DMS 273 (cell line): ENCODE results near the gene SSRP1.
A peak's percentile ranks its signal among the peaks of the same experiment; 100 is the strongest.
"Not testable (repeated sequence)": the region's sequence is repeated elsewhere in the genome, so short reads cannot be mapped to it uniquely, and the experiment has no call there.

ENCODE experiments used
- DNase-seq: peaks from one replicate; lab custom pipeline; 2025; ENCODE audit not compliant: unreplicated experiment; lab: John Stamatoyannopoulos, UW

The SSRP1 gene

DNA sequence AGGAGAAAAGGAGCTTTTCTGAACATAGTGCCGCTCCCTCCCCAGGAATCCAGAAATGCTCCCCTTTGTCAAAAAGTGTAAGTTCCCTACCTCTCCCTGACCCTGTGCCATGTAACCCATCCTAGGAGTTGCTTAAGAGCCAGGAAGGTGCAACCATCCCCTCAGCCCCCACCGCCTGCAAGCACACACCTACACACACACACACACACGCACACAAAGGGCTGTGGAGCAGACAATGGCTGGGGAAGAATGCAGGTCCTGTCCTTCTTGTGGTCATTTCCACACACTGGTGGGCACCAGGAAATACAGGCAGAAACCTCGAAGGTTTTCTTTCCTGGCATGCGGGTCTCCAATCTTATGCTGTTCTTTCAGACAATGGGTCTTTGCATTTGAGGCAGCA is 3.6 kb upstream of the SSRP1 start:
- DNase-seq = no peak

DNA sequence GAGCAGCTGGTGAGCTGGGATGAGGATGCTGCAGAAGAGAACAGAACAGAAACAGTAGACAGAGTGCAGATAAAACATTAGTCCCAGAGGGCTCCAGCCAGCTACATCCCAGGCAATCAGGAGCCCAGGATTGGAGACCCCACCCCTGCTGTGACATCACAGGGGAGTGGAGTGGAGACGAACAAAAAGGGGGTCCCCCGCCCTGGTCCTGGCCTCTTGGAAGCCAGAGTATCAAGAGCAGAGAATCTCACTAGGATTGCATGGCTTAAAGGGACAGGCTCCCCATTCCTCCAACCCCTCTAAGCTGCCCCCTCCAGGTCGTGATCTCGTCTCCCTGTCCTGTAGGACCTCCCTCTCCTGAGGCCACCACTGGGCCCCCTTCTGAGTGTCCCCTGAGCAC is 2.5 kb upstream of the SSRP1 start, which contains the start of gene P2RX3:
TSS of gene P2RX3 (plus strand) at position 211 of the 400 bp plus-strand sequence. CDS start 199 bp downstream, outside the sequence.
- DNase-seq = no peak

DNA sequence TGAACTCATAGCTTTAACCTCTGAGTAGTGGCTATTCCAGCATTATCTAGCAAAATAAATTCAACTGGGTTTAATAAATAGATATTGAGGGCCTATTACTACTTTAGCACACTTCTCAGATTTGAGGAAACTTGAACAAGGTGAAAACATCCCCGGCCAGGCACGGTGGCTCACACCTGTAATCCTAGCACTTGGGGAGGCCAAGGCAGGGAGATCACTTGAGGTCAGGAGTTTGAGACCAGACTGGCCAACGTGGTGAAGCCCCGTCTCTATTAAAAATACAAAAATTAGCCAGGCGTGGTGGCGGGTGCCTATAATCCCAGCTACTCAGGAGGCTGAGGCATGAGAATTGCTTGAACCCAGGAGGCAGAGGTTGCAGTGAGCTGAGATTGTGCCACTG is 1.2 kb upstream of the SSRP1 start:
- not testable (repeated sequence) for DNase-seq

DNA sequence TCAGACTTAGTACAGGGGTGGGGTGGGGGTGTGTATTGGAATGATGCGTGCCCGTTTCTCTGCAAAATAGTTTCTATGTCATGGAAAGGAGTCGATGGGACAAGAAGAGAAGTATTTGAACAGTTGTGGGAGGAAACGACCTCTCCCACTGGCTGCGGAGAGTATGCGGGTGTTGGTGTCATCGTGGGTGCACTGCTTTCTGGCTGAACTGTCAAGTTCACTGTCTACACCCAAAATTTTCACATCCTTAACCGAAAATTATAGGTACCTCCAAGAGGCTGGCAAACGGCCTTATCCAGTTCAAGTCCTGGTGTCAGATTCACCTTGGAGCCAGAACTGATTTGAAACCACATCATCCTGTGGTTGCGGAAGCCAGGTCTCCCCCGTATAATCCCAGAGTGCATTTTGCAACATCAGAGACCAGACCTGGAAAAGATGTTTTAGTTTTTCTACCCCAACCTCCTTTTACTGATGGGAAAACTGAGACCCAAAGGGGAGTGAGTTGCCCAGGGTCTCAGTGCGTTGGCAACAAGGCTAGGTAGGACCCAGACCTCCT is 497 bp upstream of the SSRP1 start:
- DNase-seq = no peak

DNA sequence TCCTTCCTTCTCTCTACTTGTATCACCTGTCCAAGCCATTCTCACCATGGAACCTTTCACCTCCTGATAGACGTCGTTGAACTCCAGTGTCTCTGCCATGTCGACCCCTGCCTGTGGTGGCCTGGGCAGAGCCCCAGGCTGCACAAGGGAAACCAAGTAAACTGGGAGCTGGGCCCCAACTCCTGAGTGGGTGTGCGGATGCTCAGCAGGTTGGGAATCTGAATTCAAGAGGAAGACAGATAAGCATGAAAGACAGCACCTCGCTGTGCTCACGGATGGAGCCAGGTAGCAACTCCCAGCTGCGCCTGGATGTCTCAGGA is 709 bp downstream of the SSRP1 start:
- no peak for DNase-seq

DNA sequence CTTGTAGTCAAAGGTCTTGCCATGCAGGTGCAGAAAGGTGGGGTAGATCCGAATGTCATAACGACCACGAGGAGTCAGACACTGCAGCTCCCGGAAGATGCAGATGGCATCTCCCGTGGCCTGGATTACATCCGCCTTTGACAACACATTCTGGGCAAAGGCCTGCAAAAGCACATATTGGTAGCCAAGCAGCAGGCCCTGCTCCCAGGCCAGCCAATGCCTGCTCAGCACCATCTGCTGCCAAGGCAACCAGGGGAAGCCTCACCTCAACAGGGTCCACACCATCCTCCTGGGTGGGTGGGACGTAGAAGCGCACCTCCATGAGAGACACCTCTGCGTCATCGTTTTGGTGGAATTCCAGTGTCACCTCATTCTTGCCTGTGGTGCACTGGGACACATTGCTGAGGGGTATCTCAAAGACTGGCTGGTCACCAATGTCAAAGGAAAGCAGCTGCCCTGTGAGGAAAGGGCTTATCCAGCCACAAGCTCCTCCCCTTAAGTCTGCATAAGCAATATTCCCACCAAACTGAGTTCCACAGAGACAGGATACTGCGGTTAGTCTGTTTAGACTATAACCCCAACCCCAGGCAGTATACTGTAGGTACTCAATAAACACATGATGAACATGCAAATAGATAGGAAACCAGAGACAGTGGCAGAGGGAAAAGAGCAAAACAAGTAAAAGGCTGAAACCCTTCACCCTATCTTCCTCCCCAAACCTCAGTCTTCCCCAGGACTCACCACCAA is 2.8 kb downstream of the SSRP1 start:
- no peak for DNase-seq

DNA sequence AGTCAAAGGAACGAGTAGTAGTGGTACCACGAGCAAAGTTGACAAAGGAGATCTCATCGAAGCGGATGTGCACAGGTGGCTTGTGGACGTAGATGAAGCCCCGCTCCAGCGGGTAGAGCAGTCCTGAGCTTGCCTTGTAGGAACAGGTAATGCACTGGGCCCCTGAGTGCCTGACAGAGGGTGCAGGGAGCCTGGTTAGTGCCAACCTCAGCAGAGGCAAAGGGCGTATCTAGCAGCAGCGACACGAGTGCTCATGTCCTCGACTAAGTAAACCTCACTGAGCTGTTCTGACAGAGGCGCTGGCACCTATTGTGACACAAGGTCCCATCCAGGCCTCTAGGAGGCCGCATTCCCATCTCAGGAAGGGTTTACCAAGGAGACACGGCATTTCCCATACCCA is 4.0 kb downstream of the SSRP1 start:
- DNase-seq = no peak

DNA sequence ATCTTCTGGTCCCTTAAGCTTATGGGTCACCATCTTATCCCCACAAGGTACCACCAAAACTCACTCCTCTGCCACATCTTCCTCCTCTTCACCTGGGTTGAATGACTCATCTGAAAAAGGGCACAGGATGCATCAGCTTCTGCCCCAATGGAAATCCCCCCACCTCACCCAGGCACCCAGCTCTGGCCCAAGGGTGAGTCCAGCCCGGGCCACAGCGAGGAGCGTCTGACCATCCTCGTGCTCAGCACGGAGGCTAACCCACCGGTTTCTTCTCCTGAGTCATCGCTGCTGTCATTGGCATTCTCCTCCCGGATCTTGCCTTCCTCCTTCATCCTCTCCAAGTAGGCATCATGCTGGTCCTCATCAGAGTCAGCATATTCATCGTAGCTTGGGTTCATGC is 5.7 kb downstream of the SSRP1 start:
- no peak for DNase-seq

DNA sequence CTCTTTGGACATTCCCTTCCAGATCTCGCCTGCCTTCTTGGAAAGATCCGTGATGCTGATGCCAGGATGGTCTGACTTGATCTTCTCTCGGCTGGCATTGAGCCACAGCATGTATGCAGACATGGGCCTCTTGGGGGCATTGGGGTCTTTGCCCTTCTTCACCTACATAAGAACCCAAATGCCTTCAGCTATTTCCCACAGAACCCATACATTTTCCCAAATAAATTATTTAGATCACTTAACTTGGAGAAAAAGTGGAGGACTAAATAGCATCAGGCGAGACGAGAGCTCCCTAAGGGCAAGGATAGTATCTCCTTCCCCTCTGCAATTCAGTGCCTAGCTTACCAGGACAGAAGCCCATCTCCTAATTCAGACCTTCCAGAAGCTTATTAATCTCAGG is 8.0 kb downstream of the SSRP1 start:
- DNase-seq = no peak

DNA sequence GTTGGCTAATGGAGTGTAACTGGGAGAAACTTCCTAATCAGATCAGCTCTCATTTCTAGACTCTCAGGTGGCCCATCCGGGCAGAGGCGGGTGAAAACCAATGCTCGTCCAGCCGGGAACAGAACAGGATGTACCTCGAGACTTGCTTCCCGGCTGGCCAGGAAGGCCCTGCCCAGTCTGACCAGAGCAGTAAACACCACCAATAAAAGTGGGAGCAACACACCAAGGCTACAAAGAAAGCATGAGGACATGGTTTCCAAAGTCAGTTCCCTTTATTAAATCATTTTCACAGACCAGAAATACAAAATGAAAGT is 10.0 kb downstream of the SSRP1 start:
- no peak for DNase-seq

DNA sequence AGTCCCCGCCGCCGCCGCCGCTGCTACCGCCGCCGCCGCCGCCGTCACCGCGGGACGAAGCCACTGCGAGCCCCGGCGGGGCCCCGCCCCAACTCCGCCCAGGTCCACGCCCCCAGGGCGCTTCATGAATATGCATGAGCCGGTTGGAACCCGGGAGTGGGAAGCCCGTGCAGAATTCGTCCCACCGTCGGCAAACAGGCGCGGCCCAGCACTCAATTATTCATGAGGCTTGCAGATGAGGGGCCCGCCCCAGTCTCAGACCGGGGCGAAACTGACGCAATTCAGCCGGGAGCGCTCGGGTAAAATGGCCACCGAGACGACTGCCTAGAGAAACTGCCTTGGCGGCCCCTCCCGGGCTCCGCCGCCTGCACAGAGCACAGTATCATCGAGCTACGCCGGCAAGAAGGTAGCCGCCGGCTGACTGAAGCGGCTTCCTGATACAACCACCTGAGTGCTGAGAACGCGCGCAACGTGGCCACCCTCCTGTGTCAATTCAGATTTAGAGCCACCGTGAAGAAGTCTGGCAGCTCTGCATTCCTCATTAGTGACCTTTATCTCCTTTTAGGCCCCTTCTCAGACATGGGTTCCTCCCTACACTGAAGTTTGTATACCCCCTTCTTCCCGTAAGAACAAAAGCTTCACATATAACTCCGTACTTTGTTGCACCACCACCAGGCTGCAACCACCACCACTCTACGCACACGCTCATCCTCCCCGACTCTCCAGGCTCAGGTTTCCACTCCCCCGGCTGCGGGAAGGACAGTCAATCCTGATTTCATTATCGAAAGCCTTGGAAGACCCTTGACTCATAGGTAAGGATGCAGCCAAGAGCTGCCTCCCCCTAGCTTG is 10.6 kb downstream of the SSRP1 start, which contains the start of gene TNKS1BP1:
TSS of gene TNKS1BP1 (minus strand) at position 67 of the 849 bp plus-strand sequence. CDS start 3,067 bp downstream, outside the sequence.
- DNase-seq = peak; percentile 94

DNA sequence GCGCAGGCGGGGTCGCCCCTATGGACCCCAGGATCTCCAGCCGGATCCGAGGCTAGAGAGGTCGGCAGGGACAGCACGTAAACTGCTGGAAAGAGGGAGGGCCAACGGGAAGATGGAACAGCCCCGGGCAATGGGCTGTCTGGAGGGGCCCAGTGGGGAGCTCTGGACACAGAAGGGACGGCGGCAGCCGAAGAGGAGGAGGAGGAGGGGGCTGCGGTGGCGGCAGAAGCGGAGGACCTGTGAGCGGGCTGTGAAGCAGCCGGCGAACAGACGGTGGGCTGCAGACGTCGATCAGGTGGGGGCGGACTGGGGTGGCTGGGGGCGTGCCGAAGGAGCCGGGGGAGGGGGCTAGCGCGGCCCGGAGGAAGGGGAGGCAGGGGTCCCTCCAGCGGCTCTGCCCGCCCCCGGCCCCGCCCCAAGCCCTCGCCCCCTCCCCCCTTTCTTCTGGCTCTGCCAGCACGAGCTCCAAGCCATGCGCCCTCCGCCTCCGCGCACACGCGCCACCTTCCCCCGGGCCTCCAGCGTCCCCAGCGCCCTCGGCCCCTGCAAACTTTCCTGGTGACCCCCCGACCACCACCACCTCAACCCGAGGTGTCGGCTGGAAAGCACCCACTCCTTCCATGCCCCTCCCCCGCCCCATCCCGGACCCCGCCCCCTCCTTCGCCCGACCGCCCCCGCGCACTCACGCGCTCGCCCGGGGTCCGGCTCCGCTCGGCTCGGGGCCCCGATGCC is 11.4 kb downstream of the SSRP1 start:
- DNase-seq = peak; percentile 59

DNA sequence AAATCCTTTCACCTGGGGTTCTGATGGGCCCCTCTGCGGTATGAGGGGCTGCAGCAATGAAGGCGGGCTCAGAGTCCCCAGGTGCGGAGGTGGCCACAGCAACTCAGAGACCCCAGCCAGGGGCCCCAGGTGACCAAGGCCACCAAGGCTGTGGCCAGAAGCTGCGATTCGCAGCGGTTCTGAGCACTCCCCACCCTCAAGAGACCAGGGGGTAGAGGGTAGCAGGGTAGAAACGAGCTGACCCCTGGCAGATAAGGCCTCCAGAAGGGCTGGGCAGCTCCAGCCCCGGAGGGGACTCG is 11.9 kb downstream of the SSRP1 start:
- DNase-seq = no peak

DNA sequence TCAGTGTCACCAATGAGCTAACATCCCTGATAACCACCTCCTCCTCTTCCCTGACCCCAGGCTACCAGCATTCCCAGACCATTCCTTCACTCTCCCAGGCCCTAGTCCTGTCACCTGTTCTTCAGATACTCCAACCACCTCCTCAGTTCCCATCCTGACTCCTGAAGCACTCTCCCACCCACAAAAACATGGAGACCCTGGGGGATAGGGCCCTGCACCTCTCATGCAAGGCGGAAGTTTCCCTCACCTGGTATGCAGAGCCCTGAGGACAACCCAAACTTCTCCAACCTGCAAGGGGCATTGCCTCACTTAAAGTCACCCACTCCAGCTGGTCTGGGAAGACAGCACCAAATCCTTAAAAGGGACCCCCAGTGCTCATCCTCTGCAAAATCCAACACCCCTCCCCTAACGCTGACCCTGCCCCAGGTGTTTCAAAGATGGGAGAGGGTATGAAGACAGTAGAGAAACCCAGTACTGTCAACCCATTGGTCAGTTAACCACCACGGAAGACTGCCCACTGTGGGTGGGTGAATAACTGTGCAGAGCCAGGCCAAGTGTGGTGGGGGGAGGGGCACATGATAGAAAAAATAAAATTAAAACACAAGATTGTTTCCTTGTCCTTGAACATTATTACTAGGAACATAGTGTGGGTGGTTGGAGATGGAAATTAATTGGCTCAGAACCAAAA is 12.4 kb downstream of the SSRP1 start:
- DNase-seq = peak; percentile 10

DNA sequence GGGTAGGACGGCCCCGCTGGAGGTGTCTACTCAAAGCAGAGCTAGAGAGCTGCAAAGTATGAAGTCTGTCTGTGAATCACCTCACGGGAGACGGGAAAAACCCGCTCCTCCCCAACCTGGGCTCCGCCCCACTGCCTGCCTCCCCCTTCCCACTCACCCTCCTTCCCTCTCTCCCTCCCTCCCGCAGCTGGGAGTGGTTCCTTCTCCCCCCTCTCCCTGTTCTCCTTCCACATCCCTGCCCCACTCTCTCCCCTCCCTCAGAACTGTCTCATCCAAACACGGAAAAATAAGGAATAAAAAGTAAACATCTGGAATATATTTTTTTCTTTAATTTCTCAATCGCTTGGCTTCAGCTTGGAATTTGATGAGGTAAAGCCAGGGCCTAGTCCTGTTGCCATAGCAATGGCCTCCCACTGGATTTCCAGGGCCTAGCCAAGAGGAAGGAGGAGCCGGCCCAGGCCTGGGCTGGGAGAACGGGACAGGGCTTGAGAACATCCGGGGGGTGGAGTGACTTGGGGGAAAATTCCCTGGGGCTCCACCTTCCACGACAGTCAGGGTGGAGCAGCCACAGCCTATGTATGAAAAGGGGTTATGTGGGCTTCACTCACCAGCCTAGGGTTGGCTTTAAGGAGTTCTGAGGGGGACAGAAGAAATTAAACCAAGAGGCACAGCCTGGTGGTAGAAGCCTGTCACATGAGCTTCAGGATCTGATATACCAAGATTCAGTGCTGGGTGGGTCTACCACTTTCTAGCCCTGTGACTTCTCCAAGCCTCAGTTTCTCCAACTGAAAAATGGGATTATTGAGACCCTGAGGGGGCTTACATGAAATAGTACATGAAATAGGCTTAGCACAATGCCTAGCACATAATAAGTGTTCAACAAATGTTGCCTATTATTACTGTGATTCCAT is 13.2 kb downstream of the SSRP1 start:
- DNase-seq = peak; percentile 84

DNA sequence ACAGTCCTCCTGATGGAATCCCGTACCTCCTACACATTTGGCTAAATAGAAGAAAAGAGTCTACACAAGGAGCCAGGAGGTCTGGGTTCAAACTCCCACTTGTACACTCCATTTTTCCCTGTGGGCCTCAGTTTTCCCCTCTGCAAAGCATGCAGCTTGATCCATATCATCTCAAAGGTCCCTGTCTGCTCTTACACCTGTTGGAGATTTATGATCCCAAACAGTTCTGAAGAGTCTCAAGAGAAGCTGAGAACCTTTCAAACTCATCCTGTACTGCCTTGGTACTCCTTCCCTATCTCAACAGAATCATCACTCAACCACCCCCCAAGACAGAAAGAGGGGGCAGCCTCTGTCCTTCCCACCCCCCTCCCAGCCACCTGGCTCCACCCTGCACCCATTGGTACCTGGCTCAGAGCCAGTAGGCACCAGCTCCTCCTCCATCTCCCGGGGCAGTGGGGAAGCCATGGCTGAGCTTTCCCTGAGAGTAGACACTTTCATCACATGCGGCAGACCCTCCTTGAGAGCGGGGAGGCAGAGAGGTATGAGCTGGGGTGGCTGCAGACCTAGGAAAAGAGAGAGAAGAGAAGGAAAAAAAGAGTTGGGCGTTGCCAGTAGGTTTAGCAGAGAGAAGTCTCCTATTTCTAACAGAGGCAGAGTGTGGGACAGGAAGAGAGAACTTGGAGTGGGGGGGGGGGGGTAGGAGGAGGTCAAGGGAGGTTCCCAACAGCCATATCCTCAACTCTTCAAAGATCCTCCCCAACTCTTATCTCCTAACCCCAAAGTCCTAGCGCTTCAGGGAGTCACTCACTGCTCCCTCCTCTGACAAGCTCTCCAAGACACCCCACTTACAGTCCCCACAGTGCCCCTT is 14.1 kb downstream of the SSRP1 start:
- DNase-seq = peak; percentile 26

DNA sequence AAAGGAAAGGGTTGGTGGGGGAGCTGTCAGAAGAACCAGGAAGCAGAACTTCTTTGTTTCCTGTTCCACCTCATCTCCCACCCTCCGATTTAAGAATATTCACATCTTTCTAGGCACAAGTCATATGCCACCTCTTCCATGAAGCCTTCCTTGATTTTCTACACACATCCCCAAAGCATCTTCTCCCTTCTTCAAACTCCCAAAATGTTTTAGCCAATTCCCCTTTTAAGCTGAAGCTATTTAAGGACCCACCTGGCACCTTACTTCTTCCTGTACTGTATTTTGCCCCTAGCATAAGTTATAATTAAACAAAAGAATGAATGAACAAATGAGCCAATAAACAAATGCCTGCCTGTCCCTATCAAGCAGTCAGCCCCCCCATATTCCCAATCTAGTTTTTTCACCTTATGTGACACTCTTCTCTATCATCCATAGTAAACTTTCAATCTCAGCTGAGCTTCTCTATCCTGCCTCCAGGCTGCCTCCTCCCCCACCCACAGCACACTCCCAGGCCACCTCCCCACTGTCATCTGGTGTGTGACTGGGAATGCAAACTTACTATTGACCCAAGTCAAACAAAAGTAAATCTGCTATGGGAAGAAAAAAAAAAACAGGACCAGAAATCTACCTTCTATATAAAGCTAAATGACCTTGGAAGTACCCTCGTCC is 14.8 kb downstream of the SSRP1 start:
- no peak for DNase-seq

DNA sequence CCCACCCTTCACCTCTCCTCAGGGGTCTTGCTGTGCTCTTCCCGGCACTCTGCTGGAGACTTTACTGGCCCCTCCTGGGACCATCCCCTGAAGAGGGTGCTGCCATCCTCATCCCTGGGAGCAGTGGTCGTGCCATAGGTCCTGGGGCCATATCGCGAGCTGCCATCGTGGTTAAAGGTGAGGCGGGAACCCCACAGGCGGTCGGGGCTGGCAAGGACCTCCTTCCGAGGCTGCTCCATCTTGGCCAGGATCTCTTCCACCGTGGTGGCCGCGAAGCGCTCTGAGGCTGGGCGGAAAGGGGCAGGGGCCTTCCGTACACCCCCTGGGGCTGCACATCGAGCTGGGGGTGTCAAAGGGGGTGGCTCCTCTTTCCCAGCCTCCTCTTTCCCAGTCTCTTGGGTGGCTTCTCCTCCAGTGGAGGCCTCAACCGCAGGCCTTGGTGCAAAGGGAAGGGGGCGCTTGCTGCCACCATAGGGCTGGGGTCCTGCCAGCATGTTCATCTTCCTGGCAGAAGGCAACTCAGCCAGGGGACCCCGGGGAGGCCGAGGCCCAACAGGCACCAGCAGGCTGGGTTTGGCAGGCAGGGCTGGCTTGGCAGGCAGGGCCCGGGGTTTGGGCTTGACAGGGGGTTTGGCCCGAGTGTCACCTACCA is 15.5 kb downstream of the SSRP1 start:
- DNase-seq = no peak
